MG63 (cell line): ENCODE results near the gene CDH23. TPM values are rescaled to one million over a fixed set of nuclear protein-coding genes. Genes with fewer than 3 reads are reported as not detected.

Experiments
- DNase-seq: peaks from one replicate; pipeline ENCODE4 v3.0.0-alpha.2; 2020
- H3K27me3 ChIP-seq: fragments of 250-450 bp; sonication (Bioruptor Pico); 2 replicates; pipeline ENCODE4 v1.5.1; 2020; ENCODE audit warnings: mild to moderate bottlenecking, moderate library complexity
- H3K36me3 ChIP-seq: fragments of 250-450 bp; sonication (Bioruptor Pico); 2 replicates; pipeline ENCODE4 v1.5.1; 2020; ENCODE audit warnings: mild to moderate bottlenecking, moderate library complexity
- H3K4me3 ChIP-seq: fragments of 250-450 bp; sonication (Bioruptor Pico); 2 replicates; pipeline ENCODE4 v1.5.1; 2020; ENCODE audit warnings: mild to moderate bottlenecking, moderate library complexity
- H3K9me3 ChIP-seq: fragments of 250-450 bp; sonication (Bioruptor Pico); 2 replicates; pipeline ENCODE4 v1.5.1; 2020; ENCODE audit warnings: mild to moderate bottlenecking, moderate library complexity
- total RNA-seq: library from RNA; depleted of rRNA; stranded (reverse); fragments of >200 nt; shearing (Covaris generic); gene quantifications from 2 replicates; pipeline ENCODE4 v1.2.3, GENCODE V29; 2014; ENCODE audit warnings: low replicate concordance

The CDH23 gene
- total RNA-seq, 1 experiment from 2014 or later, result 0.07 TPM

GRCh38 chr10:71553432-71553831 lies 156.7 kb downstream of the CDH23 start:
- Histone ChIP-seq H3K4me3 (no peak overlapping the region), H3K27me3 (no peaks in the 10 kb centered on the region)
- no peak for DNase-seq

GRCh38 chr10:71554671-71555070 lies 158.0 kb downstream of the CDH23 start:
- H3K4me3 ChIP-seq, result no peak overlapping the region
- H3K9me3 ChIP-seq, result no peaks in the 10 kb centered on the region
- no peaks in the 10 kb centered on the region for H3K27me3 ChIP-seq
- DNase-seq, result no peak
- no peaks in the 10 kb centered on the region for H3K36me3 ChIP-seq

More at GRCh38 chr10:71553432-71553831, 156.7 kb downstream of the CDH23 start:
- H3K9me3 ChIP-seq, result no peaks in the 10 kb centered on the region
- H3K36me3 ChIP-seq, result no peaks in the 10 kb centered on the region

- H3K4me3 ChIP-seq, result no peak overlapping the region
- no peaks in the 10 kb centered on the region for H3K9me3 ChIP-seq
- no peaks in the 10 kb centered on the region for H3K27me3 ChIP-seq
- no peak for DNase-seq
- no peaks in the 10 kb centered on the region for H3K36me3 ChIP-seq
Measured at GRCh38 chr10:71555087-71555723, 158.5 kb downstream of the CDH23 start.

- H3K4me3 ChIP-seq, result no peak overlapping the region
- H3K36me3 ChIP-seq, result no peaks in the 10 kb centered on the region
- no peak for DNase-seq
Measured at GRCh38 chr10:71555724-71556119, 159.0 kb downstream of the CDH23 start.

GRCh38 chr10:71558991-71559390 lies 162.3 kb downstream of the CDH23 start:
- Histone ChIP-seq H3K27me3 (no peaks in the 10 kb centered on the region), H3K9me3 (no peaks in the 10 kb centered on the region), H3K36me3 (no peaks in the 10 kb centered on the region), H3K4me3 (no peak overlapping the region)
- DNase-seq, result no peak

More at GRCh38 chr10:71555724-71556119, 159.0 kb downstream of the CDH23 start:
- Histone ChIP-seq H3K9me3 (no peaks in the 10 kb centered on the region), H3K27me3 (no peaks in the 10 kb centered on the region)

- H3K9me3 ChIP-seq, result no peaks in the 10 kb centered on the region
- DNase-seq, result no peak
- H3K4me3 ChIP-seq, result no peak overlapping the region
- H3K36me3 ChIP-seq, result no peaks in the 10 kb centered on the region
- no peaks in the 10 kb centered on the region for H3K27me3 ChIP-seq
Measured at GRCh38 chr10:71561003-71561574, 164.4 kb downstream of the CDH23 start.

GRCh38 chr10:71562181-71562580 lies 165.5 kb downstream of the CDH23 start:
- H3K36me3 ChIP-seq, result no peaks in the 10 kb centered on the region
- no peaks in the 10 kb centered on the region for H3K27me3 ChIP-seq
- no peaks in the 10 kb centered on the region for H3K9me3 ChIP-seq
- no peak overlapping the region for H3K4me3 ChIP-seq
- no peak for DNase-seq

- Histone ChIP-seq H3K4me3 (no peak overlapping the region), H3K36me3 (no peaks in the 10 kb centered on the region), H3K27me3 (no peaks in the 10 kb centered on the region), H3K9me3 (no peaks in the 10 kb centered on the region)
- DNase-seq, result no peak
Measured at GRCh38 chr10:71562904-71563303, 166.2 kb downstream of the CDH23 start.

- Histone ChIP-seq H3K9me3 (no peaks in the 10 kb centered on the region), H3K27me3 (no peaks in the 10 kb centered on the region), H3K4me3 (no peak overlapping the region), H3K36me3 (no peaks in the 10 kb centered on the region)
- no peak for DNase-seq
Measured at GRCh38 chr10:71564194-71564820, 167.6 kb downstream of the CDH23 start.

- Histone ChIP-seq H3K4me3 (no peak overlapping the region), H3K27me3 (no peaks in the 10 kb centered on the region), H3K9me3 (no peaks in the 10 kb centered on the region), H3K36me3 (no peaks in the 10 kb centered on the region)
- DNase-seq, result no peak
Measured at GRCh38 chr10:71565284-71566000, 168.7 kb downstream of the CDH23 start.

- no peak for DNase-seq
- Histone ChIP-seq H3K36me3 (no peaks in the 10 kb centered on the region), H3K9me3 (no peaks in the 10 kb centered on the region), H3K4me3 (no peak overlapping the region), H3K27me3 (no peaks in the 10 kb centered on the region)
Measured at GRCh38 chr10:71567006-71567405, 170.3 kb downstream of the CDH23 start.

GRCh38 chr10:71568896-71569492 lies 172.3 kb downstream of the CDH23 start:
- no peak for DNase-seq
- Histone ChIP-seq H3K4me3 (no peak overlapping the region), H3K9me3 (no peaks in the 10 kb centered on the region), H3K36me3 (no peaks in the 10 kb centered on the region), H3K27me3 (no peaks in the 10 kb centered on the region)

GRCh38 chr10:71569775-71570588 lies 173.3 kb downstream of the CDH23 start:
- no peaks in the 10 kb centered on the region for H3K36me3 ChIP-seq
- DNase-seq, result peak; percentile 15
- no peaks in the 10 kb centered on the region for H3K9me3 ChIP-seq
- H3K4me3 ChIP-seq, result no peak overlapping the region
- H3K27me3 ChIP-seq, result no peaks in the 10 kb centered on the region

GRCh38 chr10:71571460-71572175 lies 174.9 kb downstream of the CDH23 start:
- Histone ChIP-seq H3K9me3 (no peaks in the 10 kb centered on the region), H3K36me3 (no peaks in the 10 kb centered on the region), H3K4me3 (no peak overlapping the region), H3K27me3 (no peaks in the 10 kb centered on the region)
- no peak for DNase-seq

- Histone ChIP-seq H3K4me3 (no peak overlapping the region), H3K27me3 (no peaks in the 10 kb centered on the region), H3K36me3 (no peaks in the 10 kb centered on the region), H3K9me3 (no peaks in the 10 kb centered on the region)
- DNase-seq, result no peak
Measured at GRCh38 chr10:71572962-71573361, 176.2 kb downstream of the CDH23 start.
